Parathyroid adenoma (tissue), 2 donors: ENCODE measurements around the gene COMMD4.

Experiments
- H2AFZ ChIP-seq: fragments of 300-600 bp; sonication (generic); one replicate; pipeline ENCODE4 v1.7.0; 2017; ENCODE audit warnings: antibody characterized with exemption, mild to moderate bottlenecking
- H3K27ac ChIP-seq: fragments of 300-600 bp; sonication (generic); one replicate; pipeline ENCODE4 v1.7.0; 2017
- H3K27me3 ChIP-seq: fragments of 300-600 bp; sonication (generic); one replicate; pipeline ENCODE4 v1.7.0; 2017; ENCODE audit warnings: low read length; ENCODE audit not compliant: control insufficient read depth, insufficient read depth
- H3K36me3 ChIP-seq: fragments of 300-600 bp; sonication (generic); one replicate; pipeline ENCODE4 v1.7.0; 2017; ENCODE audit warnings: low read length; ENCODE audit not compliant: control insufficient read depth, insufficient read depth
- H3K4me1 ChIP-seq: fragments of 300-600 bp; sonication (generic); one replicate; pipeline ENCODE4 v1.7.0; 2017; ENCODE audit warnings: control low read depth
- H3K4me2 ChIP-seq: fragments of 300-600 bp; sonication (generic); one replicate; pipeline ENCODE4 v1.7.0; 2017; ENCODE audit warnings: low read length
- H3K4me3 ChIP-seq: fragments of 300-600 bp; sonication (generic); one replicate; pipeline ENCODE4 v1.7.0; 2017; ENCODE audit warnings: low read depth, low read length
- H3K79me2 ChIP-seq: fragments of 300-600 bp; sonication (generic); one replicate; pipeline ENCODE4 v1.7.0; 2017; ENCODE audit warnings: control low read depth
- H3K9ac ChIP-seq: fragments of 300-600 bp; sonication (generic); one replicate; pipeline ENCODE4 v1.7.0; 2017; ENCODE audit warnings: mild to moderate bottlenecking
- H3K9me3 ChIP-seq: fragments of 300-600 bp; sonication (generic); one replicate; pipeline ENCODE4 v1.7.0; 2017; ENCODE audit warnings: low read length; ENCODE audit not compliant: control insufficient read depth
- CTCF ChIP-seq: fragments of 300-600 bp; sonication (generic); IDR thresholded peaks from one replicate; pipeline ENCODE4 v1.7.0; 2017; ENCODE audit warnings: antibody characterized with exemption, mild to moderate bottlenecking
- donor health status: primary hyperparathyroidism.

Gene COMMD4

GRCh38 chr15:75367913-75368688 is 32.2 kb downstream of the COMMD4 start, which contains the start of gene MAN2C1:
MAN2C1 (minus strand) TSS chr15:75368607; CDS start chr15:75368583, 24 bp downstream.
- Histone ChIP-seq H3K27ac (peak within 1 kb of the TSS; percentile 98), H3K27me3 (no peaks in the 10 kb centered on the region), H3K79me2 (no peaks in the 10 kb centered on the region), H3K9ac (peak within 1 kb of the TSS; percentile 90), H2AFZ (peak within 1 kb of the TSS; percentile 84), H3K9me3 (no peaks in the 10 kb centered on the region), H3K4me3 (peak within 1 kb of the TSS; percentile 93), H3K36me3 (no peaks in the 10 kb centered on the region), H3K4me2 (peak within 1 kb of the TSS; percentile 67), H3K4me1 (peaks cover 4% of the 10 kb centered on the region)
- TF ChIP-seq CTCF, result peak; percentile 56

- peaks cover 4% of the 10 kb centered on the region for H3K4me1 ChIP-seq
- H3K79me2 ChIP-seq, result no peaks in the 10 kb centered on the region
- no peaks in the 10 kb centered on the region for H3K36me3 ChIP-seq
- peak overlapping the region; percentile 93 for H3K4me3 ChIP-seq
- H3K9me3 ChIP-seq, result no peaks in the 10 kb centered on the region
- no peak for TF ChIP-seq CTCF
- peak overlapping the region; percentile 90 for H3K9ac ChIP-seq
- peak overlapping the region; percentile 98 for H3K27ac ChIP-seq
- H3K27me3 ChIP-seq, result no peaks in the 10 kb centered on the region
- H2AFZ ChIP-seq, result peak overlapping the region; percentile 84
- H3K4me2 ChIP-seq, result peak overlapping the region; percentile 67
These were observed 32.9 kb downstream of the COMMD4 start for GRCh38 chr15:75368689-75369239.

- Histone ChIP-seq H3K4me2 (no peak overlapping the region), H3K4me3 (peak overlapping the region; percentile 93), H2AFZ (no peak overlapping the region), H3K79me2 (no peaks in the 10 kb centered on the region), H3K36me3 (no peaks in the 10 kb centered on the region), H3K27ac (no peak overlapping the region), H3K9ac (no peak overlapping the region), H3K9me3 (no peaks in the 10 kb centered on the region), H3K4me1 (peaks cover 4% of the 10 kb centered on the region), H3K27me3 (no peaks in the 10 kb centered on the region)
- TF ChIP-seq CTCF, result no peak
These were observed 34.2 kb downstream of the COMMD4 start for GRCh38 chr15:75369897-75370581.

GRCh38 chr15:75371486-75371885 is 35.6 kb downstream of the COMMD4 start:
- peaks cover 4% of the 10 kb centered on the region for H3K4me1 ChIP-seq
- no peaks in the 10 kb centered on the region for H3K36me3 ChIP-seq
- H3K9ac ChIP-seq, result no peak overlapping the region
- no peaks in the 10 kb centered on the region for H3K27me3 ChIP-seq
- H3K9me3 ChIP-seq, result no peaks in the 10 kb centered on the region
- H3K27ac ChIP-seq, result no peak overlapping the region
- no peak for TF ChIP-seq CTCF
- H3K79me2 ChIP-seq, result no peaks in the 10 kb centered on the region
- H3K4me2 ChIP-seq, result no peak overlapping the region
- H2AFZ ChIP-seq, result no peak overlapping the region
- H3K4me3 ChIP-seq, result no peak overlapping the region
